Stimulated activated CD4-positive, alpha-beta T cell treated with anti-CD3 and anti-CD28 coated beads, Interleukin-2, amount 100 ng/mL, for 24 hours (primary cell): Measurements from ENCODE around the gene FRMD4A.
"Not testable (repeated sequence)": the region's sequence is repeated elsewhere in the genome, so short reads cannot be mapped to it uniquely, and the experiment has no call there.

Experiments used
- DNase-seq, 2 donors: peaks; one replicate each; pipeline ENCODE4 v3.0.0-alpha.2; 2020

Gene FRMD4A

GRCh38 chr10:14235566-14236195, 95.0 kb downstream of the FRMD4A start:
- no peak for DNase-seq

- DNase-seq: no peak
Measured at GRCh38 chr10:14233566-14233965, 97.2 kb downstream of the FRMD4A start.

- DNase-seq: not testable (repeated sequence)
Measured at GRCh38 chr10:14228798-14229197, 101.9 kb downstream of the FRMD4A start.

GRCh38 chr10:14225379-14225778, 105.3 kb downstream of the FRMD4A start:
- DNase-seq: no peak

GRCh38 chr10:14220026-14220425, 110.7 kb downstream of the FRMD4A start:
- no peak for DNase-seq

- DNase-seq: no peak
Measured at GRCh38 chr10:14219411-14219810, 111.3 kb downstream of the FRMD4A start.

GRCh38 chr10:14215641-14216040, 115.1 kb downstream of the FRMD4A start:
- DNase-seq: no peak

- DNase-seq: not testable (repeated sequence)
Measured at GRCh38 chr10:14213703-14214102, 117.0 kb downstream of the FRMD4A start.

GRCh38 chr10:14211610-14212009, 119.1 kb downstream of the FRMD4A start:
- DNase-seq: no peak

- DNase-seq: no peak
Measured at GRCh38 chr10:14208231-14208630, 122.5 kb downstream of the FRMD4A start.

- DNase-seq: no peak
Measured at GRCh38 chr10:14205233-14205632, 125.5 kb downstream of the FRMD4A start.

GRCh38 chr10:14200698-14201544, 129.8 kb downstream of the FRMD4A start:
- DNase-seq: peak; percentile 21 to 30

GRCh38 chr10:14199098-14199497, 131.6 kb downstream of the FRMD4A start:
- DNase-seq: not testable (repeated sequence)

GRCh38 chr10:14198078-14198477, 132.6 kb downstream of the FRMD4A start:
- no peak for DNase-seq

GRCh38 chr10:14196113-14196512, 134.6 kb downstream of the FRMD4A start:
- DNase-seq: no peak

GRCh38 chr10:14195433-14195832, 135.3 kb downstream of the FRMD4A start:
- no peak for DNase-seq

GRCh38 chr10:14192746-14193145, 138.0 kb downstream of the FRMD4A start:
- DNase-seq: no peak

- no peak for DNase-seq
Measured at GRCh38 chr10:14191871-14192270, 138.9 kb downstream of the FRMD4A start.

- DNase-seq: no peak
Measured at GRCh38 chr10:14191407-14191806, 139.3 kb downstream of the FRMD4A start.

- DNase-seq: no peak
Measured at GRCh38 chr10:14190702-14191101, 140.0 kb downstream of the FRMD4A start.

GRCh38 chr10:14186245-14186644, 144.5 kb downstream of the FRMD4A start:
- DNase-seq: no peak

- DNase-seq: peak; percentile 55 to 72
Measured at GRCh38 chr10:14185316-14186045, 145.2 kb downstream of the FRMD4A start.

- DNase-seq: peak; percentile 37 to 51
Measured at GRCh38 chr10:14184841-14185315, 145.8 kb downstream of the FRMD4A start.
